Measurements from ENCODE around the gene PRR19. TPM values are rescaled to one million over a fixed set of nuclear protein-coding genes. Genes with fewer than 3 reads are reported as not detected.

PRR19 gene
- polyA plus RNA-seq, 1 donor from 2014 or later: 2.4 TPM

DNA sequence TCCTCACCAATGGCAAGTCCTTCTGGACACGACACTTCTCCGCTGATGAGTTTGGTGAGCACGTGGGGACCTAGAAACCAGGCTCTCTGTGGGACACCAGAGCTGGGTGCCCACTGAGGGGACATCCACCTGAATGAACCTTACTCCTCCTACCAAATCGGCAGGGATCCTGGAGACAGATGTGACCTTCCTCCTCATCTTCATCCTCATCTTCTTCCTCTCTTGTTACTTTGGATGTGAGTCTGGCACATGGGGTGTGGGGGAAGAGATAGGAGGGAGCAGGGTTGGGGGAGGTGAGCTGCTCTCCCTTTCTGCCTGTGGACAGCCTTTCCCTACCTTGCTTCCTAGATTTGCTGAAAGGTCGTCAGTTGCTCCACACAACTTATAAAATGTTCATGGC lies 13.1 kb downstream of the PRR19 start:
- no peaks in the 10 kb centered on the region for H4K20me1 ChIP-seq (ENCODE audit: insufficient read depth)
- H3K4me3 ChIP-seq (ENCODE audit: low read length): no peak overlapping the region
- TF ChIP-seq EZH2 (IDR thresholded peaks at IDR 0.05; ENCODE audit: borderline replicate concordance, insufficient read depth, low read length, poor library complexity, severe bottlenecking) (no peak), TAF1 (IDR thresholded peaks at IDR 0.05; ENCODE audit: low read depth) (no peak), RAD21 (conservative IDR thresholded peaks at IDR 0.05) (no peak), MXI1 (conservative IDR thresholded peaks at IDR 0.05; ENCODE audit: poor library complexity, severe bottlenecking) (no peak), EP300 (conservative IDR thresholded peaks at IDR 0.05; ENCODE audit: poor library complexity, severe bottlenecking) (no peak), POLR2AphosphoS5 (IDR thresholded peaks at IDR 0.05) (no peak), SMC3 (conservative IDR thresholded peaks at IDR 0.05; ENCODE audit: poor library complexity) (no peak)
- TF ChIP-seq, protein P1, sequence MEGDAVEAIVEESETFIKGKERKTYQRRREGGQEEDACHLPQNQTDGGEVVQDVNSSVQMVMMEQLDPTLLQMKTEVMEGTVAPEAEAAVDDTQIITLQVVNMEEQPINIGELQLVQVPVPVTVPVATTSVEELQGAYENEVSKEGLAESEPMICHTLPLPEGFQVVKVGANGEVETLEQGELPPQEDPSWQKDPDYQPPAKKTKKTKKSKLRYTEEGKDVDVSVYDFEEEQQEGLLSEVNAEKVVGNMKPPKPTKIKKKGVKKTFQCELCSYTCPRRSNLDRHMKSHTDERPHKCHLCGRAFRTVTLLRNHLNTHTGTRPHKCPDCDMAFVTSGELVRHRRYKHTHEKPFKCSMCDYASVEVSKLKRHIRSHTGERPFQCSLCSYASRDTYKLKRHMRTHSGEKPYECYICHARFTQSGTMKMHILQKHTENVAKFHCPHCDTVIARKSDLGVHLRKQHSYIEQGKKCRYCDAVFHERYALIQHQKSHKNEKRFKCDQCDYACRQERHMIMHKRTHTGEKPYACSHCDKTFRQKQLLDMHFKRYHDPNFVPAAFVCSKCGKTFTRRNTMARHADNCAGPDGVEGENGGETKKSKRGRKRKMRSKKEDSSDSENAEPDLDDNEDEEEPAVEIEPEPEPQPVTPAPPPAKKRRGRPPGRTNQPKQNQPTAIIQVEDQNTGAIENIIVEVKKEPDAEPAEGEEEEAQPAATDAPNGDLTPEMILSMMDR (IDR thresholded peaks at IDR 0.05; ENCODE audit: poor library complexity, severe bottlenecking): no peak
- TF ChIP-seq, protein P2, sequence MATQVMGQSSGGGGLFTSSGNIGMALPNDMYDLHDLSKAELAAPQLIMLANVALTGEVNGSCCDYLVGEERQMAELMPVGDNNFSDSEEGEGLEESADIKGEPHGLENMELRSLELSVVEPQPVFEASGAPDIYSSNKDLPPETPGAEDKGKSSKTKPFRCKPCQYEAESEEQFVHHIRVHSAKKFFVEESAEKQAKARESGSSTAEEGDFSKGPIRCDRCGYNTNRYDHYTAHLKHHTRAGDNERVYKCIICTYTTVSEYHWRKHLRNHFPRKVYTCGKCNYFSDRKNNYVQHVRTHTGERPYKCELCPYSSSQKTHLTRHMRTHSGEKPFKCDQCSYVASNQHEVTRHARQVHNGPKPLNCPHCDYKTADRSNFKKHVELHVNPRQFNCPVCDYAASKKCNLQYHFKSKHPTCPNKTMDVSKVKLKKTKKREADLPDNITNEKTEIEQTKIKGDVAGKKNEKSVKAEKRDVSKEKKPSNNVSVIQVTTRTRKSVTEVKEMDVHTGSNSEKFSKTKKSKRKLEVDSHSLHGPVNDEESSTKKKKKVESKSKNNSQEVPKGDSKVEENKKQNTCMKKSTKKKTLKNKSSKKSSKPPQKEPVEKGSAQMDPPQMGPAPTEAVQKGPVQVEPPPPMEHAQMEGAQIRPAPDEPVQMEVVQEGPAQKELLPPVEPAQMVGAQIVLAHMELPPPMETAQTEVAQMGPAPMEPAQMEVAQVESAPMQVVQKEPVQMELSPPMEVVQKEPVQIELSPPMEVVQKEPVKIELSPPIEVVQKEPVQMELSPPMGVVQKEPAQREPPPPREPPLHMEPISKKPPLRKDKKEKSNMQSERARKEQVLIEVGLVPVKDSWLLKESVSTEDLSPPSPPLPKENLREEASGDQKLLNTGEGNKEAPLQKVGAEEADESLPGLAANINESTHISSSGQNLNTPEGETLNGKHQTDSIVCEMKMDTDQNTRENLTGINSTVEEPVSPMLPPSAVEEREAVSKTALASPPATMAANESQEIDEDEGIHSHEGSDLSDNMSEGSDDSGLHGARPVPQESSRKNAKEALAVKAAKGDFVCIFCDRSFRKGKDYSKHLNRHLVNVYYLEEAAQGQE (IDR thresholded peaks at IDR 0.05; ENCODE audit: borderline replicate concordance): no peak

GRCh38 chr19:42316223-42317211 lies 14.6 kb downstream of the PRR19 start:
- H3K4me2 ChIP-seq (ENCODE audit: low read length): no peak overlapping the region
- no peaks in the 10 kb centered on the region for H4K20me1 ChIP-seq (ENCODE audit: insufficient read depth)
- H2AFZ ChIP-seq (ENCODE audit: low read depth, low read length): no peak overlapping the region

More for the DNA sequence above, 13.1 kb downstream of the PRR19 start:
- Histone ChIP-seq H3K27ac (ENCODE audit: low read length) (no peak overlapping the region), H2AFZ (ENCODE audit: low read depth, low read length) (no peak overlapping the region), H3F3A (ENCODE audit: insufficient read depth, low read length, poor library complexity, severe bottlenecking) (no peaks in the 10 kb centered on the region), H3K9me2 (ENCODE audit: insufficient read depth, low read length) (no peaks in the 10 kb centered on the region), H3K9ac (ENCODE audit: low read length) (no peak overlapping the region), H3K27me3 (ENCODE audit: insufficient read depth, low read depth, low read length) (no peaks in the 10 kb centered on the region), H3K36me3 (ENCODE audit: insufficient read depth, low read length) (no peaks in the 10 kb centered on the region), H3K9me3 (ENCODE audit: low read length) (no peaks in the 10 kb centered on the region), H3K79me2 (replicated peaks; ENCODE audit: insufficient read depth, low read length) (no peaks in the 10 kb centered on the region), H3K4me2 (ENCODE audit: low read length) (no peak overlapping the region)

More at GRCh38 chr19:42316223-42317211, 14.6 kb downstream of the PRR19 start:
- no peaks in the 10 kb centered on the region for H3K9me3 ChIP-seq (ENCODE audit: low read length)
- H3K4me3 ChIP-seq (ENCODE audit: low read length): no peak overlapping the region
- TF ChIP-seq MXI1 (conservative IDR thresholded peaks at IDR 0.05; ENCODE audit: poor library complexity, severe bottlenecking) (no peak), EZH2 (IDR thresholded peaks at IDR 0.05; ENCODE audit: borderline replicate concordance, insufficient read depth, low read length, poor library complexity, severe bottlenecking) (no peak), EP300 (conservative IDR thresholded peaks at IDR 0.05; ENCODE audit: poor library complexity, severe bottlenecking) (no peak)
- H3K9ac ChIP-seq (ENCODE audit: low read length): no peak overlapping the region
- H3F3A ChIP-seq (ENCODE audit: insufficient read depth, low read length, poor library complexity, severe bottlenecking): no peaks in the 10 kb centered on the region
- no peaks in the 10 kb centered on the region for H3K27me3 ChIP-seq (ENCODE audit: insufficient read depth, low read depth, low read length)
- no peaks in the 10 kb centered on the region for H3K36me3 ChIP-seq (ENCODE audit: insufficient read depth, low read length)
- no peaks in the 10 kb centered on the region for H3K9me2 ChIP-seq (ENCODE audit: insufficient read depth, low read length)
- H3K27ac ChIP-seq (ENCODE audit: low read length): no peak overlapping the region
- H3K79me2 ChIP-seq (replicated peaks; ENCODE audit: insufficient read depth, low read length): no peaks in the 10 kb centered on the region

Measured in neural cell (in vitro differentiated cells).